ENCODE results near the gene SLC19A3. TPM values are rescaled to one million over a fixed set of nuclear protein-coding genes. Genes with fewer than 3 reads are reported as not detected.
"Not testable (repeated sequence)": the region's sequence is repeated elsewhere in the genome, so short reads cannot be mapped to it uniquely, and the experiment has no call there.

Gene SLC19A3
- total RNA-seq, 4 donors from 2014 or later, result 0.42 to 1.1 (median 0.56) TPM

- H3K27ac ChIP-seq, result peak overlapping the region in 2 of 4 donors; percentile 55 to 71
- H3K4me1 ChIP-seq, result peaks cover 0 to 14% (median 0%) of the 10 kb centered on the region in 3 donors
- H3K36me3 ChIP-seq, result no peaks in the 10 kb centered on the region
- intact Hi-C loops (cut with DNase I), result loop anchor here (10.0 kb wide), 2 partner anchors 105 to 355 kb away; no protein-coding TSS in a partner anchor
- WGBS, 2 donors, result 44 to 50% methylated on average over 13 of the region's 13 CpGs
- TF ChIP-seq, protein P1, sequence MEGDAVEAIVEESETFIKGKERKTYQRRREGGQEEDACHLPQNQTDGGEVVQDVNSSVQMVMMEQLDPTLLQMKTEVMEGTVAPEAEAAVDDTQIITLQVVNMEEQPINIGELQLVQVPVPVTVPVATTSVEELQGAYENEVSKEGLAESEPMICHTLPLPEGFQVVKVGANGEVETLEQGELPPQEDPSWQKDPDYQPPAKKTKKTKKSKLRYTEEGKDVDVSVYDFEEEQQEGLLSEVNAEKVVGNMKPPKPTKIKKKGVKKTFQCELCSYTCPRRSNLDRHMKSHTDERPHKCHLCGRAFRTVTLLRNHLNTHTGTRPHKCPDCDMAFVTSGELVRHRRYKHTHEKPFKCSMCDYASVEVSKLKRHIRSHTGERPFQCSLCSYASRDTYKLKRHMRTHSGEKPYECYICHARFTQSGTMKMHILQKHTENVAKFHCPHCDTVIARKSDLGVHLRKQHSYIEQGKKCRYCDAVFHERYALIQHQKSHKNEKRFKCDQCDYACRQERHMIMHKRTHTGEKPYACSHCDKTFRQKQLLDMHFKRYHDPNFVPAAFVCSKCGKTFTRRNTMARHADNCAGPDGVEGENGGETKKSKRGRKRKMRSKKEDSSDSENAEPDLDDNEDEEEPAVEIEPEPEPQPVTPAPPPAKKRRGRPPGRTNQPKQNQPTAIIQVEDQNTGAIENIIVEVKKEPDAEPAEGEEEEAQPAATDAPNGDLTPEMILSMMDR (IDR thresholded peaks at IDR 0.05), result no peak
- TF ChIP-seq POLR2A (IDR thresholded peaks at IDR 0.05), result no peak
- no peak for DNase-seq
- no peak overlapping the region for H3K4me3 ChIP-seq
- H3K27me3 ChIP-seq, result no peaks in the 10 kb centered on the region
- H3K9me3 ChIP-seq, result no peaks in the 10 kb centered on the region
These were observed 41.7 kb upstream of the SLC19A3 start for GRCh38 chr2:227759411-227760118.

GRCh38 chr2:227756261-227756660 is 38.4 kb upstream of the SLC19A3 start:
- H3K36me3 ChIP-seq; DNase-seq; H3K27me3 ChIP-seq; intact Hi-C loops (cut with DNase I); H3K9me3 ChIP-seq; H3K27ac ChIP-seq; H3K4me3 ChIP-seq: not testable (repeated sequence)
- WGBS, 2 donors, result 53 to 69% methylated on average over 4 of the region's 4 CpGs
- peaks cover 0 to 14% (median 0%) of the 10 kb centered on the region in 3 donors for H3K4me1 ChIP-seq

GRCh38 chr2:227748079-227748478 is 30.3 kb upstream of the SLC19A3 start:
- TF ChIP-seq, protein P1 (IDR thresholded peaks at IDR 0.05), result peak in 2 of 6 experiments; percentile 7 to 34
- no peak for TF ChIP-seq POLR2A (IDR thresholded peaks at IDR 0.05)
- Histone ChIP-seq H3K9me3 (no peaks in the 10 kb centered on the region), H3K27me3 (no peaks in the 10 kb centered on the region), H3K36me3 (no peaks in the 10 kb centered on the region), H3K4me1 (no peaks in the 10 kb centered on the region), H3K27ac (no peak overlapping the region), H3K4me3 (no peak overlapping the region)
- intact Hi-C loops (cut with DNase I), result no loop called here
- 59 to 73% methylated on average over 6 of the region's 6 CpGs for WGBS, 2 donors
- no peak for DNase-seq

- intact Hi-C loops (cut with DNase I), result no loop called here
- Histone ChIP-seq H3K27me3 (no peaks in the 10 kb centered on the region), H3K27ac (no peak within 1 kb of the TSS), H3K4me1 (no peaks in the 10 kb centered on the region), H3K36me3 (no peaks in the 10 kb centered on the region), H3K9me3 (no peaks in the 10 kb centered on the region), H3K4me3 (no peak within 1 kb of the TSS)
- 88% methylated on average over 5 to 7 of the region's 9 CpGs for WGBS, 2 donors
- no peak for TF ChIP-seq POLR2A (IDR thresholded peaks at IDR 0.05)
- TF ChIP-seq, protein P1 (IDR thresholded peaks at IDR 0.05), result no peak
- no peak for DNase-seq
These were observed 27.8 kb upstream of the SLC19A3 start, which contains the start of gene SCYGR8 for GRCh38 chr2:227745594-227745993. Gene SCYGR8 (plus strand): TSS chr2:227745894. CDS start chr2:227745894, 0 bp downstream.

GRCh38 chr2:227740705-227741104 is 22.9 kb upstream of the SLC19A3 start:
- 70 to 74% methylated on average over 7 of the region's 7 CpGs for WGBS, 2 donors
- DNase-seq; intact Hi-C loops (cut with DNase I); H3K27ac ChIP-seq; H3K4me1 ChIP-seq; H3K9me3 ChIP-seq; H3K27me3 ChIP-seq; H3K36me3 ChIP-seq; H3K4me3 ChIP-seq: not testable (repeated sequence)

- 74 to 75% methylated on average over 14 of the region's 14 CpGs for whole genome bisulfite sequencing, 2 donors
- intact Hi-C loops (cut with DNase I), result no loop called here
- Histone ChIP-seq H3K4me3 (no peak overlapping the region), H3K27ac (no peak overlapping the region), H3K9me3 (no peaks in the 10 kb centered on the region), H3K4me1 (no peaks in the 10 kb centered on the region), H3K27me3 (no peaks in the 10 kb centered on the region), H3K36me3 (no peaks in the 10 kb centered on the region)
- TF ChIP-seq, protein P1 (IDR thresholded peaks at IDR 0.05), result no peak
- no peak for TF ChIP-seq POLR2A (IDR thresholded peaks at IDR 0.05)
- DNase-seq, result no peak
These were observed 21.5 kb upstream of the SLC19A3 start for GRCh38 chr2:227739351-227739750.
